ENCODE data around the gene ADGRL3.
"Not testable (repeated sequence)": the region's sequence is repeated elsewhere in the genome, so short reads cannot be mapped to it uniquely, and the experiment has no call there.

The ADGRL3 gene

GRCh38 chr4:61571761-61572559, 371.8 kb downstream of the ADGRL3 start:
- DNase-seq, result no peak

GRCh38 chr4:61575796-61576195, 375.7 kb downstream of the ADGRL3 start:
- no peak for DNase-seq

GRCh38 chr4:61579786-61580185, 379.7 kb downstream of the ADGRL3 start:
- DNase-seq, result no peak

DNA sequence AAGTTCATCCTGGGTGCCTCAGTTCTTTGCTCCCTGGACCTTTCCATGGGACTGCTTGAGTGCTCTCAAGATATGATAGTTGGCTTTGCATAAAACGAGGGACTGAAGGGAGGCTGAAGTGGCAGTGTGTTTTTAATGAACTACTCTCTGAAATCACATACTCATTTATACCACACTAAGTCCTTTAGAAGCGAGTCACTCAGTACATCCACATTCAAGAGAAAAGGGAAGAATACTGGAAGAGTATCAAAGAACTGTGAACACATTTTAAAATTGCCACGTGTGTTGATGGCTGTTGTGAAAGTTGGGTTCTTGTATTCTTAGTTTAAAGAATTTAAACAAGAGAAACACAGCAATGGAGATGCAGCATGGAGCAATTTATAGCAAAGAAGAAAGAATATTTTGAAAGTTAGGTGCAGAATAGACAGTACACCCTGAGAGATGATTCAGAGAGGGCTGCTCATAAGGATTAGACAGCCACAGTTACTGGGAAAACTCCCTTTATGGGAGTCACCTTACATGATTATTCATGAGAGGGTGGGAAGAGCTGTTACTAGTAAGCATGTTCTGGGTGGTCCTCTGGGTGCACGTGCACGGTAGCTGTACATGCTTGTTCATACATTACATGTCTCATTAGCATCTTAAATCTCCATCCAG, 380.7 kb downstream of the ADGRL3 start:
- no peak for DNase-seq

- no peak for DNase-seq
Measured at GRCh38 chr4:61583696-61584095, 383.6 kb downstream of the ADGRL3 start.

DNA sequence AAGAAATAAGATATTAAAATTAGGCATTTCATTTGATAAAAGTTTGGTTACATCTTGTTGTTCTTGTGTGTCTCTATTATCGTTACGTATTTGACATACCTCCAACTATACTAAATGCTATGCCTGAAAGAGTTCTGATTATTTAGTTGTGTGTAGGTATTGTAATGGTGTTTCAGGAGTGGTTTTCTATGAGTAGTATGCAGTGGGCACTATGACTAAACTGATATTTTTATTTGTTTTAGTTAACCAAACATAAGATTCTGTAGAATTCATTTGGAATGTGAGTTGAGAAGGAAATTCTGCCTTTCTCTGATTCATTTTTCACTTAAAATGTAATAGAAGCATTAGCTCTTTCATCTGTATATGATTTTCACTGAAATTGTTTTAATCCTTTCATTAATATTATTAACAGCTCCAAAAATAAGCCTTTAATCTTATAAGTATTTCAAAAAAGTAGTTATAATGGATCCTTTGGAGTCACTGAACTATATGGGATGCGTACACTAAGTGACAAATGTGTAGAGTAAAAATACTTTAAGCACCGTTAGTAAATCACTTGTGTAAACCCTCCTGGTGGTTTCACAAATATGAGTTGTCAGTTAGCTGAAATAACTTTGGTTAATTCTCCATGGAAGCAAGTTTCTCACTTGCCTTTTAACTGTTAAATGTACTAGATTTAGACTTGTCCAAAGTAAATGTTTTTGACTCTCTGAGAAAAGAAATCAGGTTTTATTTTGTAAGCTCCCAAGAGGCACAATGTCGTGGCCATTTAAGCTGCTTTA, 388.7 kb downstream of the ADGRL3 start:
- DNase-seq, result no peak

DNA sequence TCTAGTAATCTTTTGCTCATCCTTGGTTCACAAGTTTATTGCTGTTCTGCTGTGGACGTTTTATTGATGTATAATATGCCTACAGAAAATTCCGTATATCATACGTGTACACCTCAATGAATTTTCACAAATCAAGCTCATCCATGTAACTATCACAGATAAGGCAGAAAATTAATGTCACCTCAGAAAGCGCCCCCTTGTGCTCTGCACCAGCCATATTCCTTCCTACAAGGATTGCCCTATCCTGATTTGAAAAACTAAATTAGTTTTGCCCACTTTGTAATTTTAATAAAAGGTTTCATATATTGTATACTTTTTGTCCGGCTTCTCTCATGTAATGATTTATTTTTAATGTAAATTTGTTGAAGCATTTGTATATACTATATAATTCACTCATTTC, 390.8 kb downstream of the ADGRL3 start:
- DNase-seq, result no peak

GRCh38 chr4:61596606-61597340, 396.6 kb downstream of the ADGRL3 start:
- no peak for DNase-seq

GRCh38 chr4:61603086-61603485, 403.0 kb downstream of the ADGRL3 start:
- DNase-seq, result no peak

- no peak for DNase-seq
Measured at GRCh38 chr4:61604054-61604453, 403.9 kb downstream of the ADGRL3 start.

- no peak for DNase-seq
Measured at GRCh38 chr4:61605984-61606383, 405.9 kb downstream of the ADGRL3 start.

DNA sequence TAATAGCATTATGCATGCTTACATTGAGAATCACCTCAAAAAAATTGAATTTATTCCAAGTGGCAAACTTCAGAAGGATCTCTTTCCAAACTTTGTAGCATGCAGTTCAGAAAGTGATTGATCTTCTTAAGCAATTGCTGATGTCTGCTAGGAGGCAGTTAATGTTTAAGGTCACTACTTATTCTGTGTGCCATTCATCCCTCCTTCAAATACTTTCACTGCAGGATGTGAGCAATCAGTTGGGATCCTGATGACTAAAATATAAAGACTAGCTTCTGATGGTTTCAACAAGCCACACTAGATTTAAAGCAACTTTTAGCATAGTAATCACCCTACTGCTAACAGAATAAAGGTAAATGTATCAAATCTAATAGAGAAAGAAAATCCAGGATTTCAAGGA, 414.1 kb downstream of the ADGRL3 start:
- DNase-seq, result no peak

GRCh38 chr4:61619528-61619927, 419.4 kb downstream of the ADGRL3 start:
- no peak for DNase-seq

- no peak for DNase-seq
Measured at GRCh38 chr4:61628282-61628681, 428.2 kb downstream of the ADGRL3 start.

GRCh38 chr4:61628727-61629126, 428.6 kb downstream of the ADGRL3 start:
- DNase-seq, result no peak

GRCh38 chr4:61630548-61630947, 430.4 kb downstream of the ADGRL3 start:
- no peak for DNase-seq

DNA sequence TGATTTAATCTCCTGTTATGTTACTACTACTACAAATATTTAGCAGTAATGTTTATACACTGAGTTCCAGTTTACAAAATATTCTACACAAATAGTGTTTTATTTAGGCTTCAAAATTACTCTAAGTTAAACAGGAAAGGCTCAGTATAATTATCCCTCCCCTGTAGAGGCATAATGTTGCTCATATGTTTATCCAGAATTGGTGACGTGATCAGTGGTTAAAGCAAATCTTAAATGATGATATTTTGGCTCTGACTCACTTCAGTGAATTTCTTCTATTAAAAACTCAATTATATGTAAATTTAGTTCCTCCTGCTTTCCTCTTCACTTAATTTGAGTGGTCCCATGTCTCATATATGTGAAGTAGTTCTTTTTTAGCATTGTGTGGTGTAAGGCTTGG, 438.5 kb downstream of the ADGRL3 start:
- DNase-seq, result no peak

- not testable (repeated sequence) for DNase-seq
Measured at GRCh38 chr4:61646746-61647350, 446.7 kb downstream of the ADGRL3 start.

- DNase-seq, result no peak
Measured at GRCh38 chr4:61648264-61648663, 448.1 kb downstream of the ADGRL3 start.

- no peak for DNase-seq
Measured at GRCh38 chr4:61657016-61657415, 456.9 kb downstream of the ADGRL3 start.

DNA sequence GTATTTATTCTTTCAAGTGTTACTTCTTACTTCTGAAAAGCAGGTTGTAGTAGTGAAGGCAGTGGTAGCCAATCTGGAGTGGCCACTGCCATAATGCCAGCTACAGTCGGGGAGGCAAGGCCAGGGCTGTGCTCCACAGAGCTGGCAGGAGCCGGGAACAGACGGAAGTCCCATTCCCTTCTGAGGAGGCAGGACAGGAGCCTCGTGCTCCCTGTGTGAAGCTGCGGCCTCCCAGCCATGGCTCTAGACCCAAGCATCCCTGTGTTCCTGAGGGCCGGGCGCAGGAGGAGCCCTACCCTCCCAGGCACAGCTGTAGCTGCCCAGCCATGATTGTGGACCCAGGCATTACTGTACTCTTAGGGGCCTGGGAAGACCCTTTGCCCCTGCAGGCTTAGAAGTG, 461.8 kb downstream of the ADGRL3 start:
- DNase-seq, result no peak

GRCh38 chr4:61662362-61662761, 462.2 kb downstream of the ADGRL3 start:
- DNase-seq, result no peak

DNA sequence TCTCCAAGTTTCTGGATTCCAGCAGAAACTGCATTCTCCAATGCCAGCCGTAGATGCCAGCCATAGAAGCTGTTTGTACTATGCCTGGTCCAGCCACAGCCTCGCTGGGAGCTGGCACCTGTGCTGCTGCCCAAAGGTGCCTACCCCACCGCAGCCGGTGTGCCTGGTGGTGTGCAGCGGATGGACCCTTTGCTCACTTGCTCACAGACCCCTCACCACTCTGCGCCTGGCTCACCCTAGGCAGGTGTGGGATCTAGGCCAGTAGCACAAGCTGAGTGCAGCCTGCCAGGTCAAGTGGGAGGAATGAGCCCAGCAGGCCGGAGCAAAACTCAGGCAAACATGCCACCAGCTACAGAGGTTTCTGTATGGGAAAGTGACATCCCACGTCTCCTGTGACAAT, 463.2 kb downstream of the ADGRL3 start:
- no peak for DNase-seq
